H9 (cell line): ENCODE measurements around the gene VKORC1. TPM values are rescaled to one million over a fixed set of nuclear protein-coding genes. Genes with fewer than 3 reads are reported as not detected.

ENCODE experiments used
- DNase-seq: peaks from one replicate; pipeline ENCODE4 v3.0.0-alpha.2; 2017
- H2AFZ ChIP-seq: one replicate; pipeline ENCODE4 v1.6.1; 2013; ENCODE audit warnings: mild to moderate bottlenecking, low read length, control low read depth, moderate library complexity
- H2AK5ac ChIP-seq: 2 replicates; pipeline ENCODE4 v1.6.1; 2013; ENCODE audit warnings: low read length, control low read depth, mixed read lengths; ENCODE audit not compliant: insufficient read length
- H2BK120ac ChIP-seq: one replicate; pipeline ENCODE4 v1.6.1; 2013; ENCODE audit warnings: low read depth, mild to moderate bottlenecking, low read length, control low read depth, inconsistent platforms; ENCODE audit not compliant: poor library complexity, severe bottlenecking
- H2BK12ac ChIP-seq: 2 replicates; pipeline ENCODE4 v1.6.1; 2013; ENCODE audit warnings: low read length, control low read depth, mixed read lengths, low read depth; ENCODE audit not compliant: insufficient read length
- H2BK15ac ChIP-seq: 2 replicates; pipeline ENCODE4 v1.6.1; 2013; ENCODE audit warnings: low read depth, low read length, control low read depth
- H2BK20ac ChIP-seq: one replicate; pipeline ENCODE4 v1.6.1; 2013; ENCODE audit warnings: low read depth, mild to moderate bottlenecking, low read length, control low read depth, inconsistent platforms; ENCODE audit not compliant: poor library complexity, severe bottlenecking
- H2BK5ac ChIP-seq: 2 replicates; pipeline ENCODE4 v1.6.1; 2013; ENCODE audit warnings: low read length, control low read depth, mixed read lengths; ENCODE audit not compliant: insufficient read length
- H3K14ac ChIP-seq: 2 replicates; pipeline ENCODE4 v1.6.1; 2013; ENCODE audit warnings: low read length, control low read depth; ENCODE audit not compliant: insufficient read depth
- H3K18ac ChIP-seq: 2 replicates; pipeline ENCODE4 v1.6.1; 2013; ENCODE audit warnings: low read depth, mild to moderate bottlenecking, mixed read lengths, low read length, control low read depth; ENCODE audit not compliant: insufficient read length
- H3K23ac ChIP-seq: 2 replicates; pipeline ENCODE4 v1.6.1; 2013; ENCODE audit warnings: low read length, control low read depth, mixed read lengths, low read depth; ENCODE audit not compliant: insufficient read length
- H3K23me2 ChIP-seq: 2 replicates; pipeline ENCODE4 v1.6.1; 2013; ENCODE audit warnings: low read depth, mild to moderate bottlenecking, mixed read lengths, low read length, control low read depth; ENCODE audit not compliant: insufficient read length, poor library complexity, severe bottlenecking
- H3K27ac ChIP-seq: 2 replicates; pipeline ENCODE4 v1.5.1; 2013; ENCODE audit warnings: low read length, control low read depth, mixed read lengths, low read depth; ENCODE audit not compliant: insufficient read length
- H3K27me3 ChIP-seq: 2 replicates; pipeline ENCODE4 v1.6.1; 2013; ENCODE audit warnings: low read length, control low read depth, inconsistent platforms; ENCODE audit not compliant: insufficient read depth
- H3K4ac ChIP-seq: 2 replicates; pipeline ENCODE4 v1.6.1; 2013; ENCODE audit warnings: low read depth, mild to moderate bottlenecking, control low read depth, inconsistent platforms, low read length, moderate library complexity
- H3K4me1 ChIP-seq: 2 replicates; pipeline ENCODE4 v1.6.1; 2013; ENCODE audit warnings: low read length, control low read depth, inconsistent platforms; ENCODE audit not compliant: insufficient read depth
- H3K4me2 ChIP-seq: 2 replicates; pipeline ENCODE4 v1.6.1; 2013; ENCODE audit warnings: low read length, control low read depth, mixed read lengths; ENCODE audit not compliant: insufficient read length, insufficient read depth
- H3K56ac ChIP-seq: 2 replicates; pipeline ENCODE4 v1.6.1; 2013; ENCODE audit warnings: low read depth, mild to moderate bottlenecking, mixed read lengths, low read length, control low read depth; ENCODE audit not compliant: insufficient read length
- H3K79me1 ChIP-seq: 2 replicates; pipeline ENCODE4 v1.6.1; 2013; ENCODE audit warnings: low read depth, mild to moderate bottlenecking, moderate library complexity, low read length, control low read depth, inconsistent platforms; ENCODE audit not compliant: insufficient read depth, poor library complexity, severe bottlenecking
- H3K79me2 ChIP-seq: 2 replicates; pipeline ENCODE4 v1.6.1; 2013; ENCODE audit warnings: low read length, control low read depth, inconsistent platforms; ENCODE audit not compliant: insufficient read depth
- H3K9ac ChIP-seq: 2 replicates; pipeline ENCODE4 v1.6.1; 2013; ENCODE audit warnings: low read length, control low read depth, mixed read lengths; ENCODE audit not compliant: insufficient read length; ENCODE audit errors: extremely low read depth
- H3K9me3 ChIP-seq: one replicate; pipeline ENCODE4 v1.6.1; 2013; ENCODE audit warnings: low read depth, low read length, inconsistent platforms; ENCODE audit not compliant: control insufficient read depth
- H3T11ph ChIP-seq: one replicate; pipeline ENCODE4 v1.6.1; 2013; ENCODE audit warnings: mild to moderate bottlenecking, low read length, control low read depth, inconsistent platforms
- H4K20me1 ChIP-seq: one replicate; pipeline ENCODE4 v1.6.1; 2013; ENCODE audit not compliant: control insufficient read depth, insufficient read length, insufficient read depth
- H4K5ac ChIP-seq: 2 replicates; pipeline ENCODE4 v1.6.1; 2013; ENCODE audit warnings: low read depth, mild to moderate bottlenecking, mixed read lengths, low read length, control low read depth; ENCODE audit not compliant: insufficient read length
- H4K8ac ChIP-seq: replicated peaks from 2 replicates; pipeline ENCODE4 v1.6.1; 2013; ENCODE audit warnings: low read length, control low read depth, mixed read lengths, low read depth; ENCODE audit not compliant: insufficient read length
- H4K91ac ChIP-seq: 2 replicates; pipeline ENCODE4 v1.6.1; 2013; ENCODE audit warnings: low read depth, mild to moderate bottlenecking, moderate library complexity, mixed read lengths, low read length, control low read depth; ENCODE audit not compliant: insufficient read length
- H3K27ac Mint-ChIP-seq, 3 experiments: 2 replicates in 2 of 3; 3 replicates in 1 of 3; pipeline ENCODE4 v1.8.0; 2020 to 2021; ENCODE audit warnings: mixed read lengths in 3 of 3, mild to moderate bottlenecking in 1 of 3, moderate library complexity in 1 of 3
- H3K27me3 Mint-ChIP-seq: 2 replicates; pipeline ENCODE4 v1.8.0; 2021; ENCODE audit warnings: low read depth, mild to moderate bottlenecking, moderate library complexity, mixed read lengths
- H3K36me3 Mint-ChIP-seq, 3 experiments: 2 replicates in 2 of 3; 3 replicates in 1 of 3; pipeline ENCODE4 v1.8.0; 2020 to 2021; ENCODE audit warnings: low read depth in 3 of 3, mixed read lengths in 3 of 3; ENCODE audit not compliant: insufficient read depth in 1 of 3
- H3K4me1 Mint-ChIP-seq, 2 experiments: 2 replicates each; pipeline ENCODE4 v1.8.0; 2020; ENCODE audit warnings: mixed read lengths in 2 of 2
- H3K4me3 Mint-ChIP-seq, 2 experiments: 2 replicates in 1 of 2; 3 replicates in 1 of 2; pipeline ENCODE4 v1.8.0; 2020 to 2021; ENCODE audit warnings: mild to moderate bottlenecking in 2 of 2, mixed read lengths in 2 of 2, moderate library complexity in 1 of 2
- H3K9me3 Mint-ChIP-seq, 2 experiments: 2 replicates in 1 of 2; 3 replicates in 1 of 2; pipeline ENCODE4 v1.8.0; 2020; ENCODE audit warnings: mild to moderate bottlenecking in 2 of 2, mixed read lengths in 2 of 2, moderate library complexity in 1 of 2
- WGBS: extraction: QIAGEN DNeasy Blood & Tissue Kit; methylation state at CpG from one replicate; pipeline ENCODE4 v1.1.7; 2013; ENCODE audit warnings: missing lambda C conversion rate, low lambda C conversion rate, mixed read lengths; ENCODE audit not compliant: insufficient read length; ENCODE audit errors: extremely low coverage; 5-methylcytosine and 5-hydroxymethylcytosine counted together
- total RNA-seq: library from RNA; stranded (reverse); gene quantifications from 2 replicates; pipeline ENCODE4 v1.2.1, GENCODE V29; 2021
- TF ChIP-seq, protein P1 (sequence below): fragments of 200-600 bp; sonication (generic); conservative IDR thresholded peaks from 3 replicates; pipeline ENCODE4 v1.8.0; 2021; ENCODE audit warnings: antibody characterized with exemption, mild to moderate bottlenecking

The VKORC1 gene
- total RNA-seq, 1 experiment from 2014 or later = 93.9 TPM

GRCh38 chr16:31083981-31084380, 10.6 kb downstream of the VKORC1 start:
- Histone ChIP-seq H4K5ac (no peak overlapping the region), H3K4me1 (no peaks in the 10 kb centered on the region), H3K56ac (no peak overlapping the region), H3T11ph (no peak overlapping the region), H3K27me3 (no peaks in the 10 kb centered on the region), H3K4me2 (no peak overlapping the region), H2AFZ (no peak overlapping the region), H3K79me1 (no peaks in the 10 kb centered on the region), H3K18ac (no peak overlapping the region), H2AK5ac (no peak overlapping the region), H2BK120ac (no peak overlapping the region), H3K9ac (no peak overlapping the region), H4K91ac (no peak overlapping the region), H2BK20ac (no peak overlapping the region), H3K4ac (no peak overlapping the region), H3K9me3 (no peaks in the 10 kb centered on the region), H3K14ac (no peak overlapping the region), H3K79me2 (no peaks in the 10 kb centered on the region), H3K23me2 (no peaks in the 10 kb centered on the region), H2BK15ac (no peak overlapping the region), H3K23ac (no peak overlapping the region), H2BK12ac (no peak overlapping the region), H4K20me1 (peaks cover 4% of the 10 kb centered on the region), H3K27ac (no peak overlapping the region), H4K8ac (no peak overlapping the region), H2BK5ac (no peak overlapping the region)
- DNase-seq = peak; percentile 20
- peaks cover 11 to 35% (median 33%) of the 10 kb centered on the region in 3 experiments; a peak in 6 of 7 replicates for H3K36me3 Mint-ChIP-seq
- no CpG with 5 or more reads among the region's 13 CpGs for WGBS
- no peak overlapping the region; a peak in 1 of 7 replicates for H3K27ac Mint-ChIP-seq
- H3K4me1 Mint-ChIP-seq = peaks cover 0 to 3% of the 10 kb centered on the region in 2 experiments; a peak in 1 of 4 replicates
- H3K9me3 Mint-ChIP-seq = no peaks in the 10 kb centered on the region
- H3K27me3 Mint-ChIP-seq = no peaks in the 10 kb centered on the region
- TF ChIP-seq, protein P1, sequence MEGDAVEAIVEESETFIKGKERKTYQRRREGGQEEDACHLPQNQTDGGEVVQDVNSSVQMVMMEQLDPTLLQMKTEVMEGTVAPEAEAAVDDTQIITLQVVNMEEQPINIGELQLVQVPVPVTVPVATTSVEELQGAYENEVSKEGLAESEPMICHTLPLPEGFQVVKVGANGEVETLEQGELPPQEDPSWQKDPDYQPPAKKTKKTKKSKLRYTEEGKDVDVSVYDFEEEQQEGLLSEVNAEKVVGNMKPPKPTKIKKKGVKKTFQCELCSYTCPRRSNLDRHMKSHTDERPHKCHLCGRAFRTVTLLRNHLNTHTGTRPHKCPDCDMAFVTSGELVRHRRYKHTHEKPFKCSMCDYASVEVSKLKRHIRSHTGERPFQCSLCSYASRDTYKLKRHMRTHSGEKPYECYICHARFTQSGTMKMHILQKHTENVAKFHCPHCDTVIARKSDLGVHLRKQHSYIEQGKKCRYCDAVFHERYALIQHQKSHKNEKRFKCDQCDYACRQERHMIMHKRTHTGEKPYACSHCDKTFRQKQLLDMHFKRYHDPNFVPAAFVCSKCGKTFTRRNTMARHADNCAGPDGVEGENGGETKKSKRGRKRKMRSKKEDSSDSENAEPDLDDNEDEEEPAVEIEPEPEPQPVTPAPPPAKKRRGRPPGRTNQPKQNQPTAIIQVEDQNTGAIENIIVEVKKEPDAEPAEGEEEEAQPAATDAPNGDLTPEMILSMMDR = no peak
- H3K4me3 Mint-ChIP-seq = no peak overlapping the region; a peak in 1 of 5 replicates
